Measurements from ENCODE around the gene DUSP9. TPM values are rescaled to one million over a fixed set of nuclear protein-coding genes. Genes with fewer than 3 reads are reported as not detected.

The DUSP9 gene
- total and polyA plus RNA-seq, 2 donors (not counting 3 experiments of a cell fraction or from before 2014, with no cell fraction given) = 0.04 TPM; not detected in 1

GRCh38 chrX:153642655-153643430 lies 4.2 kb upstream of the DUSP9 start:
- Histone ChIP-seq H3K27ac (ENCODE audit: insufficient read depth, low read depth, low read length) (no peak overlapping the region), H3K4me2 (ENCODE audit: insufficient read depth, low read length) (no peak overlapping the region), H3K36me3 (ENCODE audit: control insufficient read depth in 2 of 2, extremely low read depth in 1 of 2, insufficient read depth in 2 of 2, low read length in 2 of 2) (no peaks in the 10 kb centered on the region), H3K27me3 (ENCODE audit: control insufficient read depth in 2 of 2, insufficient read depth in 2 of 2, low read length in 2 of 2) (peaks cover 48 to 50% of the 10 kb centered on the region in 2 experiments), H3K9me1 (replicated peaks; ENCODE audit: control insufficient read depth, extremely low read depth, insufficient read depth, low read length) (no peaks in the 10 kb centered on the region), H3K4me1 (ENCODE audit: control insufficient read depth, extremely low read depth, insufficient read depth, low read length) (no peaks in the 10 kb centered on the region), H2AFZ (ENCODE audit: low read depth, low read length) (no peak overlapping the region), H3K4me3 (replicated peaks in 1 of 3; ENCODE audit: insufficient read depth in 1 of 3, low read depth in 1 of 3, low read length in 3 of 3) (no peak overlapping the region), H3K79me2 (ENCODE audit: control insufficient read depth, insufficient read depth, low read length) (no peaks in the 10 kb centered on the region), H3K9ac (replicated peaks; ENCODE audit: extremely low read depth, insufficient read depth, low read length) (no peak overlapping the region), H3K9me3 (replicated peaks; ENCODE audit: control insufficient read depth, insufficient read depth, low read length) (no peaks in the 10 kb centered on the region), H4K20me1 (replicated peaks; ENCODE audit: control insufficient read depth, extremely low read depth, insufficient read depth, low read length) (no peaks in the 10 kb centered on the region)
- ChIA-PET CTCF (interaction anchor here (0.8 kb wide), 1 partner anchor 701 kb away, joined by 3 read pairs; no protein-coding TSS in a partner anchor), POLR2A (no interaction called here)
- TF ChIP-seq MAX (IDR thresholded peaks at IDR 0.05; ENCODE audit: insufficient read depth, insufficient read length) (no peak), FOS (IDR thresholded peaks at IDR 0.05; ENCODE audit: borderline replicate concordance, insufficient read depth, low read length) (no peak), POLR2AphosphoS5 (IDR thresholded peaks at IDR 0.05; ENCODE audit: insufficient read depth, low read depth, low read length) (no peak), EZH2 (IDR thresholded peaks at IDR 0.05; ENCODE audit: borderline replicate concordance, low read depth, low read length, severe bottlenecking) (no peak), GATA2 (IDR thresholded peaks at IDR 0.05; ENCODE audit: insufficient read depth, insufficient read length, low read depth, low read length) (no peak), JUN (IDR thresholded peaks at IDR 0.05; ENCODE audit: borderline replicate concordance, insufficient read depth, insufficient read length, low read depth) (no peak), CTCF (IDR thresholded peaks at IDR 0.05; ENCODE audit: extremely low read depth in 1 of 2, insufficient read depth in 1 of 2, low read depth in 1 of 2, low read length in 2 of 2) (no peak), POLR2A (IDR thresholded peaks at IDR 0.05; ENCODE audit: low read depth, low read length) (no peak), MYC (IDR thresholded peaks at IDR 0.05; ENCODE audit: low read depth, low read length) (no peak)
- FAIRE-seq = no peak
- no peak for DNase-seq (ENCODE audit: low read depth, low spot score)
- intact Hi-C loops (cut with micrococcal nuclease) = no loop called here
- BruUV-seq (replicated peaks) = no TSS peak
- dilution Hi-C loops (cut with MboI; ENCODE audit: extremely low pct_ligation_motif_present, low sequenced_read_pairs) = no loop called here
